IMR-90 (cell line): ENCODE results near the gene ANKRD40. TPM values are rescaled to one million over a fixed set of nuclear protein-coding genes. Genes with fewer than 3 reads are reported as not detected.

ENCODE experiments used
- ATAC-seq: fragments of 200-7000 bp; cut with Tn5 transposase; 2 replicates; pipeline ENCODE4 v1.9.1; 2020; ENCODE audit warnings: low read depth, mild to moderate bottlenecking, moderate library complexity
- BruUV-seq: library from RNA; stranded (reverse); fragments of 400-500 nt; replicated peaks from 2 replicates; lab custom pipeline; 2021; lab: Mats Ljungman, UMichigan
- CTCF ChIA-PET: fragments of 300-600 bp; formaldehyde crosslinking; extraction: SDS; loops from one replicate; lab custom pipeline; 2021; ENCODE audit warnings: antibody characterized with exemption; lab: Yijun Ruan, JAX
- POLR2A ChIA-PET: fragments of 300-600 bp; sonication (Branson Sonifier 250); formaldehyde crosslinking; loops from one replicate; lab custom pipeline; 2022; ENCODE audit warnings: antibody characterized with exemption; ENCODE audit not compliant: unreplicated experiment; lab: Charles Lee
- DNase-seq: peaks from one replicate; pipeline ENCODE4 v3.0.0; 2013
- H2AFZ ChIP-seq: replicated peaks from 2 replicates; pipeline ENCODE3; 2013; ENCODE audit warnings: low read length, mild to moderate bottlenecking; ENCODE audit not compliant: poor library complexity
- H2AK5ac ChIP-seq: 2 replicates; pipeline ENCODE4 v1.6.1; 2013; ENCODE audit warnings: low read depth, low read length, inconsistent platforms
- H2AK9ac ChIP-seq: replicated peaks from 2 replicates; pipeline ENCODE3; 2013; ENCODE audit warnings: mild to moderate bottlenecking, low read depth, low read length, moderate library complexity; ENCODE audit not compliant: poor library complexity
- H2BK120ac ChIP-seq: 2 replicates; pipeline ENCODE4 v1.6.1; 2013; ENCODE audit warnings: low read depth, low read length, inconsistent platforms
- H2BK15ac ChIP-seq: 3 replicates; pipeline ENCODE4 v1.6.1; 2013; ENCODE audit warnings: low read depth, low read length, inconsistent platforms
- H2BK20ac ChIP-seq: 2 replicates; pipeline ENCODE4 v1.6.1; 2013; ENCODE audit warnings: low read depth, mild to moderate bottlenecking, inconsistent platforms, low read length, moderate library complexity
- H2BK5ac ChIP-seq: 2 replicates; pipeline ENCODE4 v1.6.1; 2013; ENCODE audit warnings: mild to moderate bottlenecking, low read depth, low read length, inconsistent platforms; ENCODE audit not compliant: poor library complexity, severe bottlenecking
- H3K14ac ChIP-seq: replicated peaks from 2 replicates; pipeline ENCODE4 v1.6.1; 2013; ENCODE audit warnings: low read depth, low read length, inconsistent platforms
- H3K18ac ChIP-seq: 2 replicates; pipeline ENCODE4 v1.6.1; 2013; ENCODE audit warnings: low read depth, low read length, control low read depth
- H3K23ac ChIP-seq: 2 replicates; pipeline ENCODE4 v1.6.1; 2013; ENCODE audit warnings: low read depth, low read length, inconsistent platforms
- H3K27ac ChIP-seq: 2 replicates; pipeline ENCODE4 v1.5.1; 2013; ENCODE audit warnings: mild to moderate bottlenecking, control low read depth, low read length; ENCODE audit not compliant: insufficient read depth
- H3K27me3 ChIP-seq: 2 replicates; pipeline ENCODE4 v1.6.1; 2013; ENCODE audit warnings: low read length; ENCODE audit not compliant: control insufficient read depth, insufficient read depth
- H3K36me3 ChIP-seq: 2 replicates; pipeline ENCODE4 v1.6.1; 2013; ENCODE audit warnings: low read length, mixed read lengths; ENCODE audit not compliant: control insufficient read depth, insufficient read depth
- H3K4ac ChIP-seq: 2 replicates; pipeline ENCODE4 v1.6.1; 2013; ENCODE audit warnings: low read depth, low read length, inconsistent platforms
- H3K4me1 ChIP-seq: 2 replicates; pipeline ENCODE4 v1.6.1; 2013; ENCODE audit warnings: low read length, mixed read lengths; ENCODE audit not compliant: control insufficient read depth, insufficient read depth
- H3K4me2 ChIP-seq: 2 replicates; pipeline ENCODE4 v1.6.1; 2013; ENCODE audit warnings: low read depth, mild to moderate bottlenecking, control low read depth, low read length, moderate library complexity
- H3K4me3 ChIP-seq: 2 replicates; pipeline ENCODE4 v1.5.1; 2013; ENCODE audit warnings: low read depth, mild to moderate bottlenecking, control low read depth, low read length, moderate library complexity; ENCODE audit not compliant: insufficient read depth
- H3K56ac ChIP-seq: 2 replicates; pipeline ENCODE4 v1.6.1; 2013; ENCODE audit warnings: low read length, inconsistent platforms; ENCODE audit not compliant: insufficient read depth; ENCODE audit errors: extremely low read depth
- H3K79me1 ChIP-seq, 2 experiments: 2 replicates each; pipeline ENCODE4 v1.6.1; 2013; ENCODE audit warnings: low read length in 2 of 2, inconsistent platforms in 1 of 2, low read depth in 1 of 2
- H3K9ac ChIP-seq: 2 replicates; pipeline ENCODE4 v1.6.1; 2013; ENCODE audit warnings: low read depth, low read length, control low read depth
- H3K9me1 ChIP-seq: 2 replicates; pipeline ENCODE4 v1.6.1; 2013; ENCODE audit warnings: low read length, inconsistent platforms; ENCODE audit not compliant: insufficient read depth
- H3K9me3 ChIP-seq: 2 replicates; pipeline ENCODE4 v1.6.1; 2013; ENCODE audit warnings: low read length; ENCODE audit not compliant: control insufficient read depth, insufficient read depth
- H4K20me1 ChIP-seq: 2 replicates; pipeline ENCODE4 v1.6.1; 2013; ENCODE audit warnings: low read length, inconsistent platforms; ENCODE audit not compliant: insufficient read depth
- H4K5ac ChIP-seq: 2 replicates; pipeline ENCODE4 v1.6.1; 2013; ENCODE audit warnings: mild to moderate bottlenecking, low read depth, low read length, control low read depth
- H4K8ac ChIP-seq, 2 experiments: 2 replicates each; pipeline ENCODE4 v1.6.1; 2013; ENCODE audit warnings: low read depth in 2 of 2, low read length in 2 of 2, control low read depth in 1 of 2, inconsistent platforms in 1 of 2
- H4K91ac ChIP-seq: 2 replicates; pipeline ENCODE4 v1.6.1; 2013; ENCODE audit warnings: low read depth, low read length, inconsistent platforms; ENCODE audit not compliant: insufficient read depth
- FOS ChIP-seq: fragments of 150-350 bp; IDR thresholded peaks from 2 replicates; pipeline ENCODE4 v1.6.1; 2016; ENCODE audit warnings: low read depth, low read length
- MXI1 ChIP-seq: IDR thresholded peaks from 2 replicates; pipeline ENCODE4 v1.6.1; 2012; ENCODE audit warnings: low read depth, mild to moderate bottlenecking, low read length, moderate library complexity, borderline replicate concordance
- RAD21 ChIP-seq: IDR thresholded peaks from 2 replicates; pipeline ENCODE4 v1.6.1; 2012; ENCODE audit warnings: low read length, improper control_type of control experiment
- RCOR1 ChIP-seq: IDR thresholded peaks from 2 replicates; pipeline ENCODE4 v1.6.1; 2012; ENCODE audit warnings: mild to moderate bottlenecking, low read length, improper control_type of control experiment; ENCODE audit not compliant: insufficient replicate concordance
- WGBS, 2 experiments: methylation state at CpG; one replicate each; pipeline versions ENCODE4 v1.1.5 to v1.1.7; 2013; ENCODE audit warnings: missing lambda C conversion rate in 2 of 2; ENCODE audit not compliant: insufficient read length in 1 of 2; ENCODE audit errors: extremely low coverage in 2 of 2; 5-methylcytosine and 5-hydroxymethylcytosine counted together
- dilution Hi-C: fragments of 300-500 bp; cut with HindIII; formaldehyde crosslinking; loops from one replicate; pipeline ENCODE4 v1.14.3; 2018; ENCODE audit warnings: low sequenced_read_pairs; ENCODE audit not compliant: unreplicated experiment
- in situ Hi-C: fragments of 300-500 bp; cut with MboI; formaldehyde crosslinking; loops from 3 replicates; pipeline ENCODE4 v1.14.3; 2019; ENCODE audit warnings: low sequenced_read_pairs, inconsistent platforms, mixed read lengths
- intact Hi-C: fragments of 100-400 bp; cut with micrococcal nuclease; formaldehyde crosslinking; loops from 2 replicates; pipeline ENCODE4 v1.10.0; 2022
- polyA plus RNA-seq, 3 experiments: library from polyadenylated mRNA; depleted of rRNA; stranded (reverse); fragments of >200 nt; gene quantifications; 2 replicates each; pipeline ENCODE4 v1.2.3, GENCODE V29; 2012; ENCODE audit warnings: low replicate concordance in 1 of 3
- total RNA-seq: library from RNA; depleted of rRNA; stranded (reverse); fragments of >200 nt; gene quantifications from 2 replicates; pipeline ENCODE4 v1.2.3, GENCODE V29; 2012

Gene ANKRD40
- total and polyA plus RNA-seq, 2 of the 4 experiments (the other 2 are of a cell fraction) = 23.4 to 35.8 TPM

DNA sequence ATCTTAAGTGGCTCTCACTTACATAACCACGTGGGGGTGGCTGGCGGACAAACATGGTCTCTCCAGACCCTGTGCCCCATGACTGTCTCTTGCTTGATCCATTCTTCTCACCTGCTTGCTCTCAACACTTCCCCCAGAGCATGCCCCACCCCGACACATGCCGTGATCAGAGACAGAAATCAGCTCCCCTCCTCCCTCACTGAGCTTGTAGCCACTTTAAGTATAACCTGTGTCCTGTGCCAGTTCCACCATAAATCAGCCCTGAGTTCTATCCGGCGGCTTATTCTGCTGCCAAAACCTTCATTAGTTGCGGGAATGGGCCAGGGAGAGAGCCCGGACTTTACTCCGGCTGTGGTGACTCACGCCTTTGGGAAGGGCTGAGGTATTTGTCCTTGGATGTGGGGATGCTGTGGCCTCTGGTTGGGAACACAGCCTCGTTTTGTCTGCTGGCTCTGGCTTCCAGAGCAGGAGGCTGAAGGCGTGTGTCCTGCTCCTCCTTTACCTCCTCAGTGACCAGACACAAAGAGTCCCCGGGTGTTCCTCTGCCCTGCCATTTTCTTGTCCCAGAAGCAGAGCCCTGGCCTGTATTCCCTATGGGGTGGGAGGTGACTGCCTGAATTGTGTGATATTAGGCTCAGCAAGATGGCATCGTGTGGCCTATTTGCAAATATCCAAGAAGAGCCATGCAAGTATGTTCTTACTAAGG lies 21.1 kb downstream of the ANKRD40 start:
- Histone ChIP-seq H2AK9ac (peak overlapping the region; percentile 81), H3K4me2 (peak overlapping the region; percentile 36), H3K36me3 (no peaks in the 10 kb centered on the region), H4K8ac (peak overlapping the region in 1 of 2 experiments; percentile 48; a peak in 2 of 4 replicates), H3K79me1 (no peaks in the 10 kb centered on the region; a peak in 1 of 4 replicates), H2AK5ac (peak overlapping the region; percentile 52; the same call in 1 of the 2 replicates), H2BK120ac (peak overlapping the region; percentile 54), H3K56ac (no peak overlapping the region), H2AFZ (peak overlapping the region; percentile 79), H3K9me1 (peaks cover 23% of the 10 kb centered on the region), H3K4me1 (peaks cover 32% of the 10 kb centered on the region), H3K23ac (no peak overlapping the region; the same call in 1 of the 2 replicates), H3K9ac (no peak overlapping the region), H3K14ac (0 out of 2 replicates have a peak overlapping the region, but pooled peaks have one; percentile 6), H4K91ac (peak overlapping the region; percentile 56; the same call in 1 of the 2 replicates), H2BK15ac (no peak overlapping the region), H2BK5ac (peak overlapping the region; percentile 23), H3K4ac (peak overlapping the region; percentile 85), H3K9me3 (no peaks in the 10 kb centered on the region), H2BK20ac (peak overlapping the region; percentile 60), H4K20me1 (no peaks in the 10 kb centered on the region), H4K5ac (peak overlapping the region; percentile 14; the same call in 1 of the 2 replicates), H3K4me3 (no peak overlapping the region), H3K18ac (peak overlapping the region; percentile 21; the same call in 1 of the 2 replicates), H3K27me3 (no peaks in the 10 kb centered on the region), H3K27ac (peak overlapping the region; percentile 33; the same call in 1 of the 2 replicates)
- ChIA-PET POLR2A (no interaction called here), CTCF (interaction anchor here (2.3 kb wide), 1 partner anchor 136 kb away, joined by 8 read pairs; no protein-coding TSS in a partner anchor)
- DNase-seq (peak; percentile 61), ATAC-seq (peak; percentile 83)
- BruUV-seq = no TSS peak
- in situ Hi-C loops = no loop called here
- peak; percentile 54 for TF ChIP-seq FOS
- 0 out of 2 replicates have a peak, but pooled peaks have one; percentile 9 for TF ChIP-seq RAD21
- TF ChIP-seq MXI1 = no peak
- TF ChIP-seq RCOR1 = peak; percentile 50
- dilution Hi-C loops = no loop called here
- WGBS, 2 experiments = 54% methylated on average over 4 of the region's 14 CpGs; no CpG with 5 or more reads in 1 of the 2 experiments
- intact Hi-C loops = no loop called here
